HepG2 (cell line): ENCODE results near the gene STK31.

Experiments used
- CTCF ChIP-seq: sonication (generic); formaldehyde crosslinking; IDR thresholded peaks from 2 replicates; pipeline ENCODE4 v1.5.0; 2020; ENCODE audit warnings: mild to moderate bottlenecking, missing genetic modification reagents, moderate library complexity
- EHMT2 ChIP-seq: fragments of 200-600 bp; sonication (generic); IDR thresholded peaks from 2 replicates; pipeline ENCODE4 v1.7.0; 2017; ENCODE audit warnings: antibody characterized with exemption, low read depth, low read length, borderline replicate concordance
- ETV6 ChIP-seq: sonication (generic); formaldehyde crosslinking; conservative IDR thresholded peaks from 2 replicates; pipeline ENCODE4 v1.4.0; 2020; ENCODE audit warnings: missing genetic modification reagents
- GABPB1 ChIP-seq: IDR thresholded peaks from 2 replicates; pipeline ENCODE4 v1.6.1; 2016; ENCODE audit warnings: mild to moderate bottlenecking, missing genetic modification reagents, moderate library complexity, missing compliant biosample characterization
- NFRKB ChIP-seq: fragments of 450-650 bp; IDR thresholded peaks from 2 replicates; pipeline ENCODE4 v1.6.1; 2017
- SP1 ChIP-seq, 2 experiments: fragments of 450-650 bp in 1 of 2; sonication (generic) in 1 of 2; formaldehyde crosslinking in 1 of 2; IDR thresholded peaks; 2 replicates each; pipeline versions ENCODE4 v1.4.0 to v1.6.1; 2016 to 2020; ENCODE audit warnings: missing genetic modification reagents in 1 of 2
- ZBTB3 ChIP-seq: sonication (generic); formaldehyde crosslinking; IDR thresholded peaks from 2 replicates; pipeline ENCODE4 v1.4.0; 2020; ENCODE audit warnings: low read depth, mild to moderate bottlenecking, moderate library complexity, missing genetic modification reagents, borderline replicate concordance
- ZNF350 ChIP-seq: sonication (generic); formaldehyde crosslinking; IDR thresholded peaks from 2 replicates; pipeline ENCODE4 v1.4.0; 2020; ENCODE audit warnings: mild to moderate bottlenecking, low read depth, missing genetic modification reagents, borderline replicate concordance

- TF ChIP-seq CTCF (CRISPR knock-in tag): no peak
- TF ChIP-seq ZBTB3 (CRISPR knock-in tag): no peak
- no peak for TF ChIP-seq EHMT2
- TF ChIP-seq ETV6 (CRISPR knock-in tag): no peak
- TF ChIP-seq GABPB1 (CRISPR knock-in tag): no peak
- TF ChIP-seq NFRKB: no peak
- TF ChIP-seq ZNF350: no peak
- no peak for TF ChIP-seq SP1 (IDR thresholded peaks at IDR 0.05)
- no peak for TF ChIP-seq SP1 (CRISPR knock-in tag; IDR thresholded peaks at IDR 0.05)
These were observed 73.1 kb downstream of the STK31 start for GRCh38 chr7:23783115-23783514.
